ENCODE measurements around the gene AKT3.

Gene AKT3

GRCh38 chr1:243501002-243501401, 349.0 kb downstream of the AKT3 start:
- DNase-seq, result no peak

DNA sequence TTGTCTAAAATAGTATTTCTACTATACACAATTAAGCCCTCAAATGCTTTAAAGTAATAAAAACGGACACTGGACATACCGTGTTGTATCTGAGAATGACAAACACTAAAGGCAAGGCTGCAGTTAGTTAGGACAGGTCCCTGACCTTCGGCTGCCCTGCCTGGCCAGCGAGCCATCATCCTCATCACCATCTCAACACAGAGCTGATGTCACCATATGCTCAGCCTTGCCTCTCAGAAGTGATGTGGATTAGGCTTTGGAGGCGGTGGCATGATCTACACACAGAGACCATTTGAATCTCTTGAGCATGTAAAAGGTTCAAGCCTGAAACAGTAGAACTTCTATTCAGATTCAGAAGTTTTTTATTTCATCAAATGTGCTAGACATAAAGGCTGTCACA, 349.5 kb downstream of the AKT3 start:
- DNase-seq, result no peak

DNA sequence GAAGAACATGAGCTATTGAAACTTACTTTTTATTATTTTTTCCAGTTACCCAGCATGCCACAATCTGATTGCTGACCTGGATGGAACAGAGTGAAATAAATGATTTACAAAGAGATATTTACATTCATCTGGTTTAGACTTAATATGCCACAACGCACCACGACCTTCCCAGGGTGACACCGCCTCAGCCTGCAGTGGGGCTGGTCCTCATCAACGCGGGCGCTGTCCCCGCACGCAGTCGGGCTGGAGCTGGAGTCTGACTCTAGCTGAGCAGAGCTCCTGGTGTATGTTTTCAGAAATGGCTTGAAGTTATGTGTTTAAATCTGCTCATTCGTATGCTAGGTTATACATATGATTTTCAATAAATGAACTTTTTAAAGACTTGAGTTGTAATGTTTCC, 350.3 kb downstream of the AKT3 start:
- DNase-seq, result no peak

- no peak for DNase-seq
These were observed 350.8 kb downstream of the AKT3 start for GRCh38 chr1:243499248-243499647.

- no peak for DNase-seq
These were observed 351.9 kb downstream of the AKT3 start for GRCh38 chr1:243497939-243498681.

GRCh38 chr1:243496806-243497205, 353.2 kb downstream of the AKT3 start:
- no peak for DNase-seq

DNA sequence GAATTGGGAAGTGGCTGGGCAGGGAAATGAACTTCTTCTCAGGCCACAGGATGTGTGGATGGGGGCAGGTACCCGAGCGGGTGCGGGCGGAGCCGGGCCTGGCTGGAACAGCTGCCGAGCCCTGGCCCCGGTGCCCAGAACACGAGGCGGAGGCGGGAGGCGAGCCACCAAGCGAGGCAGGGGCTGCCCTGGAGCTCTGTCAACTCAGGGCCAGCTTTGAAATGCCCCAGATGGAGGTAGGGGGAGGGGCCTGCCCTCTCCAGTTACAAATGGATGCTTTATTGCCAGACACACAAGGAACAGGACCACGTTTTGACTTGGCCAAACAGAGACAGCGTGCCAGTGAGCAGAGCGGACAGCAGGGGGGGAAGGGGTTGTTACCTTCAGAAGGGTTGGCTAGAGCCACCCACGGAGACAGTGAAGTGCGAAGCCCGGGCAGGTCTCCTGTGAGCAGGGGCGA, 353.8 kb downstream of the AKT3 start:
- DNase-seq, result peak; percentile 76

GRCh38 chr1:243495442-243496186, 354.4 kb downstream of the AKT3 start:
- DNase-seq, result no peak

GRCh38 chr1:243494741-243495431, 355.2 kb downstream of the AKT3 start:
- no peak for DNase-seq

GRCh38 chr1:243493156-243494129, 356.6 kb downstream of the AKT3 start:
- DNase-seq, result no peak

GRCh38 chr1:243490748-243491686, 359.0 kb downstream of the AKT3 start:
- DNase-seq, result no peak

DNA sequence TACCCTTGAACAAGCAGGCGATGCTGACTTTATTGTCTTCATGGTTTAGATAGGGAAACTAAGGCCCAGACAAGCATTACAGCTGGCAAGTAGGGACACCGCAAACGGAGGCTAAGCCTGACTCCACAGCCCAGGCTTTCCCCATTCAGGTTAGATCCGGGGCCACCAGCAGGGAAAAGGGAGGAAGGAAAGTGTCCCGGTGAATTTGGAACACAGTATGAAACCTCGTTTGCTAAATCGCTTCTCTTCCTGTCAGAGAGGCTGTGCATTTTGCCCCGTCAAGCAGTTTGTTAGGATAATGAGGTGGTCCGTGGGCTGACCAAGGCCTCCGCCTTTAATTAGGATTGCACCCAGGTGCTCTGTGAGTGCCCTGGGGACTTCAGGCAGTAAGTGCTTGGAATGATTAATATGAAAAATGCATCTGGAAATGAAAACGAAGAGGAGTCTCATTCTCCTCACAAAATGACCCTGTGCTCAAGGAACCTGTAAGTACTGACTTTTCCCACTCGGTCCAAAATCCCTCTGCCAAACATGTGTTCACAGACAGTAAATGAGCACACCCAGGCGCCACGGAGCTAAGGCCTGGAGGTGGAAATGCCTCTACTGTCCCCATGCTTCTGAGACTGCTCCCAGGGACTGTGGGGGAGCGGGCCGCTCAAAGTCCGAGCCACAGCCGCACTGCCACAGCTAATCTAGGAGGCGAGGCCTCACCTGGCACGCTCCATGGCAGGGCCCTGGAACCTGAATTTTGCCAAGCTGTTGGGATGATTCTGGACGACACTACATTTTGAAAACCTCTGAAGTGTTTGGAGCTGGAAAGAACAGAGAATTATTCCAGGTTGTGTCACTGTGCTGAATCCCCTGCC, 360.1 kb downstream of the AKT3 start:
- no peak for DNase-seq

- DNase-seq, result no peak
These were observed 360.9 kb downstream of the AKT3 start for GRCh38 chr1:243489158-243489527.

GRCh38 chr1:243488459-243489157, 361.4 kb downstream of the AKT3 start:
- no peak for DNase-seq

DNA sequence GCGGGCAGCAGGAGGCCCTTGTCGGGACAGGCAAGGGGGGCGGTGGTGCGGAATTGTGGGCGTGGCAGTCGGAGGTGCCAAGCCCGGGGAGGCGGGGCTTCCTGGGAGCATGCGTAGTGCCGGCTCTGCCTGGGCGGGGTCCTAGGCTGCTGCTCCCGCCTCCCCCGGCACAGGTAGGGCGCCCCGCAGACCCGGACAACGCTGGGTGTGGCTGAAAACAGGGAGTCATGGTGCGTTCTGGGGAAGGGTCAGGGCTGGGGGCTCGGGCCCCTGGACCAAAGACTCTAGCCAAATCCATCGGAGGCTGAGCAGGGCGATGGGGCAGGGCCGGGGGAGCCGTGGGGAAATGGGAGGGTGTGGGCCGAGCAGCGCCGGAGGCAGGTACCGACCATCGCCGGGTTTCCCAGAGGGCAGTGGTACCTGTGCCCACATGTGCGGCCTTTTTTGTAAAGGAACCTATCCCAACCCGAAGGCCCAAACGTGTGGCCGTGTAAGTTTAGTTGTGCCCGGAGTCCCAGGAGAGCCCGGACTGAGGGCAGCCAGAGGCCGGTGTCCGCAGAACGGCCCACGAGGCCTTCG, 362.3 kb downstream of the AKT3 start:
- peak; percentile 75 for DNase-seq

- DNase-seq, result no peak
These were observed 362.9 kb downstream of the AKT3 start for GRCh38 chr1:243487036-243487648.

GRCh38 chr1:243483952-243484351, 366.1 kb downstream of the AKT3 start:
- DNase-seq, result no peak

- peak; percentile 83 for DNase-seq
These were observed 366.8 kb downstream of the AKT3 start for GRCh38 chr1:243483071-243483771.

All from islet precursor cell (in vitro differentiated cells).